GM21576 (cell line): Measurements from ENCODE around the gene ACAT1.
"Not testable (repeated sequence)": the region's sequence is repeated elsewhere in the genome, so short reads cannot be mapped to it uniquely, and the experiment has no call there.

ENCODE experiments used
- ATAC-seq: cut with Tn5 transposase; IDR thresholded peaks from one replicate; pipeline ENCODE4 v1.9.1; 2021; ENCODE audit warnings: mild to moderate bottlenecking, moderate library complexity; ENCODE audit not compliant: unreplicated experiment

Gene ACAT1

GRCh38 chr11:108142304-108142703, 20.9 kb downstream of the ACAT1 start:
- ATAC-seq, result no peak

GRCh38 chr11:108144615-108145014, 23.2 kb downstream of the ACAT1 start:
- ATAC-seq, result no peak

GRCh38 chr11:108147150-108147549, 25.8 kb downstream of the ACAT1 start:
- ATAC-seq, result no peak

GRCh38 chr11:108148556-108148955, 27.2 kb downstream of the ACAT1 start:
- no peak for ATAC-seq

DNA sequence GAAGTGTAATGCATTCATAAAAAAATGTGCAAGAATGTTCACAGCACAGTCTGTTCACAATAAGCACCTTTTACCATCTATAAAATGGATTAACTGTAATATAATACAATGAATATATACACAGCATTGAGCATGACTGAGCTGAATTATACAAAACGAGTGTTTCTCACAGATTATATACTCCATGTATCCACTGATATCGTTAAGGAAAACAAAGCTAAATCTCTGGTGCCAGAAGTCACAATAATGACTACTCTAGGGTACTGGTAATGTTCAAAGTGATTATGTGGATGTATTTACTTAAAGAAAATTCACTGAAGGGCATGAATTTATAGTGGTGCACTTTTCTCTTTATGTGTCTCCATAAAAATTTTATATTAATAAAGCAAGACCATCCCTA, 33.2 kb downstream of the ACAT1 start:
- no peak for ATAC-seq

DNA sequence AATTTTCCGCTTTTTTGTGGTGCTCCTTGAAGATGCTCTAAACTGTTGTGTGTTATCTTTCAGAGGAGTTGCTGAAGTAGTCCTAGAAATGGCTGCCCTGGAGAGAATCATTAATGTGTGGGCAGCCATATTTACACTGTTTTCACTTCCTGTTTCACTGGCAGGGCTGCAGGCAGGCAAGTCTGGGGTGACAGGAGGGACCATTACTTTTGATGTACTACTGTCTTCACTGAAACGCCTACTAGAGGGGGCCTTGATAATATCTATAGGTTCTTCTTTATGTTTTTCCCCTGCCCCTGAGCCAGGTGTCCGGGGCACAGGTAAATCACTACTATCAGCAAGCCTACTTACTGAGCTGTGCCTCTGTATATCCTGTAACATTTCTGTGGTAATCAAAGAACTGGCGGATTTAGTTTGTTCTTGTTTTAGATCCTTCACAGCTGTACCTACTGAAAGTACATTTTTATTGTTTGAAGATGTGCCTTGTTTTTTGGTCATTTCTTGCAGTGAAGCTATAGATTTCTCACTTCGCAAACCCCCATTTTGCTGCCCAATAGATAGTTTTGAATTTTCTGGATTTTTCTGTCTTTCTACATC, 39.7 kb downstream of the ACAT1 start:
- peak; percentile 99 for ATAC-seq

GRCh38 chr11:108162878-108163277, 41.5 kb downstream of the ACAT1 start:
- ATAC-seq, result not testable (repeated sequence)

- ATAC-seq, result no peak
Observed at GRCh38 chr11:108167624-108168023, 46.3 kb downstream of the ACAT1 start.

GRCh38 chr11:108170184-108170583, 48.8 kb downstream of the ACAT1 start:
- ATAC-seq, result no peak

GRCh38 chr11:108177570-108177969, 56.2 kb downstream of the ACAT1 start:
- no peak for ATAC-seq

DNA sequence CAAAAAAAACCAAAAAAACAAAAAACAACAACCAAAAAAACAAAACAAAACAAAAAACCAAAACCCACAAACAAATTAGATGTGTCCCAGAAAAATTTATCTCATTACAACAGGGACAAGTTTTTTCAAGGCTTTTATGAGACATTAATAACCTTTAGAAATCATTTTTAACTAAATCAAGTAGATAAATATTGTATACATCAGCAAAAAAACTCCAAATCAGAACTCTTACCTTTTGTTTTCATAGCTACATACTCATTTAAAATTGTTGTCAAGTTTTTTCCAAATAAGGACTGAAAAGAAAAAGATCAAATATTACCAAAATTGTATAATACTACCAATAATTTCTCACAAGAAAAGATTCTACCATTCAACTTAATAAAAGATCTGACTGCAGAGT, 72.4 kb downstream of the ACAT1 start:
- ATAC-seq, result no peak

GRCh38 chr11:108196901-108197300, 75.5 kb downstream of the ACAT1 start:
- no peak for ATAC-seq
